DOHH2 (cell line): Measurements from ENCODE around the gene GRM2.
"Not testable (repeated sequence)": the region's sequence is repeated elsewhere in the genome, so short reads cannot be mapped to it uniquely, and the experiment has no call there.

Experiments
- H3F3A ChIP-seq: fragments of 200-600 bp; sonication (generic), shearing (Covaris generic); 2 replicates; pipeline ENCODE4 v1.6.0; 2016; ENCODE audit warnings: antibody characterized with exemption, mild to moderate bottlenecking; ENCODE audit not compliant: control insufficient read depth, insufficient read depth
- H3K27ac ChIP-seq: fragments of 200-600 bp; sonication (generic); 2 replicates; pipeline ENCODE4 v1.5.1; 2014; ENCODE audit warnings: low read depth, mild to moderate bottlenecking, low read length, moderate library complexity
- H3K27me3 ChIP-seq: fragments of 200-600 bp; sonication (generic); 2 replicates; pipeline ENCODE4 v1.6.1; 2014; ENCODE audit warnings: mild to moderate bottlenecking, low read length, mixed read lengths; ENCODE audit not compliant: control insufficient read depth
- H3K36me3 ChIP-seq: fragments of 200-600 bp; sonication (generic); 2 replicates; pipeline ENCODE4 v1.6.1; 2014; ENCODE audit warnings: mild to moderate bottlenecking, low read length, moderate library complexity, mixed read lengths; ENCODE audit not compliant: control insufficient read depth
- H3K4me1 ChIP-seq: fragments of 200-600 bp; sonication (generic); 2 replicates; pipeline ENCODE4 v1.6.1; 2014; ENCODE audit warnings: mild to moderate bottlenecking, low read length, mixed read lengths; ENCODE audit not compliant: control insufficient read depth
- H3K4me2 ChIP-seq: fragments of 200-600 bp; sonication (generic); 2 replicates; pipeline ENCODE4 v1.6.0; 2014; ENCODE audit warnings: mild to moderate bottlenecking, low read length, moderate library complexity
- H3K4me3 ChIP-seq: fragments of 200-600 bp; sonication (generic); 2 replicates; pipeline ENCODE4 v1.5.1; 2014; ENCODE audit warnings: mild to moderate bottlenecking, low read length, mixed read lengths
- H3K79me2 ChIP-seq: fragments of 200-600 bp; sonication (generic); 2 replicates; pipeline ENCODE4 v1.6.1; 2014; ENCODE audit warnings: mild to moderate bottlenecking, low read length, mixed read lengths; ENCODE audit not compliant: control insufficient read depth
- H3K9me2 ChIP-seq: fragments of 200-600 bp; sonication (generic); replicated peaks from 2 replicates; pipeline ENCODE4 v1.6.1; 2014; ENCODE audit warnings: mild to moderate bottlenecking, low read length, mixed read lengths; ENCODE audit not compliant: control insufficient read depth
- H3K9me3 ChIP-seq: fragments of 200-600 bp; sonication (generic); 2 replicates; pipeline ENCODE4 v1.6.1; 2014; ENCODE audit warnings: antibody characterized with exemption, low read length, mixed read lengths; ENCODE audit not compliant: control insufficient read depth, insufficient read depth
- H4K20me1 ChIP-seq: fragments of 200-600 bp; sonication (generic); 2 replicates; pipeline ENCODE4 v1.6.0; 2014; ENCODE audit warnings: low read depth, mild to moderate bottlenecking, antibody characterized with exemption, low read length, moderate library complexity; ENCODE audit not compliant: control insufficient read depth, insufficient read depth
- EZH2phosphoT487 ChIP-seq: fragments of 200-600 bp; sonication (generic); IDR thresholded peaks from 2 replicates; pipeline ENCODE4 v1.6.1; 2017; ENCODE audit warnings: borderline replicate concordance, mild to moderate bottlenecking, antibody characterized with exemption, low read length, moderate library complexity, mixed read lengths
- TF ChIP-seq, protein P1 (sequence below): fragments of 200-600 bp; sonication (generic); IDR thresholded peaks from one replicate; pipeline ENCODE4 v1.5.1; 2014; ENCODE audit warnings: antibody characterized with exemption, mild to moderate bottlenecking, low read depth, low read length; ENCODE audit not compliant: poor library complexity, severe bottlenecking

The GRM2 gene

DNA sequence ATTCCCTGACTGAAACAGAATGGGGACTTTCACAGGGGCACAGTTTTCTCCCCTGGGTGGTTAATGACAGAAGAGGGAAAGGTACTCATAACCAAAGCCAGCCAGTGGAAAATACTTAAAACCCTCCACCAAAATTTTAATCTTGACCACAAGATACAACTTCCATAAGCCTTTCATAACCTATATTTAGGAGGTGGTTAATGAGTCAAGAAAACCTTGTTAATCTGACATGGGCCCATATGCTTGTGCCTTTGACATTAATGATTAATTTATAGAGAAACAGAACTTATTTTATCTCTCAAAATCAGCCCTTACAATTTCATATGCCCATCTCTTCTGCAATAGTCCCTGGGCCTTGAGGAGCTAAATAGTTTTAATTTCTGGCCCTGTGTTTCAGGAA is 41.0 kb downstream of the GRM2 start:
- no peaks in the 10 kb centered on the region for H3F3A ChIP-seq
- no peak overlapping the region for H3K4me3 ChIP-seq
- H3K4me1 ChIP-seq: no peaks in the 10 kb centered on the region
- TF ChIP-seq, protein P1, sequence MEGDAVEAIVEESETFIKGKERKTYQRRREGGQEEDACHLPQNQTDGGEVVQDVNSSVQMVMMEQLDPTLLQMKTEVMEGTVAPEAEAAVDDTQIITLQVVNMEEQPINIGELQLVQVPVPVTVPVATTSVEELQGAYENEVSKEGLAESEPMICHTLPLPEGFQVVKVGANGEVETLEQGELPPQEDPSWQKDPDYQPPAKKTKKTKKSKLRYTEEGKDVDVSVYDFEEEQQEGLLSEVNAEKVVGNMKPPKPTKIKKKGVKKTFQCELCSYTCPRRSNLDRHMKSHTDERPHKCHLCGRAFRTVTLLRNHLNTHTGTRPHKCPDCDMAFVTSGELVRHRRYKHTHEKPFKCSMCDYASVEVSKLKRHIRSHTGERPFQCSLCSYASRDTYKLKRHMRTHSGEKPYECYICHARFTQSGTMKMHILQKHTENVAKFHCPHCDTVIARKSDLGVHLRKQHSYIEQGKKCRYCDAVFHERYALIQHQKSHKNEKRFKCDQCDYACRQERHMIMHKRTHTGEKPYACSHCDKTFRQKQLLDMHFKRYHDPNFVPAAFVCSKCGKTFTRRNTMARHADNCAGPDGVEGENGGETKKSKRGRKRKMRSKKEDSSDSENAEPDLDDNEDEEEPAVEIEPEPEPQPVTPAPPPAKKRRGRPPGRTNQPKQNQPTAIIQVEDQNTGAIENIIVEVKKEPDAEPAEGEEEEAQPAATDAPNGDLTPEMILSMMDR: no peak
- H3K36me3 ChIP-seq: no peaks in the 10 kb centered on the region
- H3K27me3 ChIP-seq: peaks cover 3% of the 10 kb centered on the region; the same call in 1 of the 2 replicates
- H3K27ac ChIP-seq: no peak overlapping the region
- H4K20me1 ChIP-seq: no peaks in the 10 kb centered on the region
- no peaks in the 10 kb centered on the region; the same call in 1 of the 2 replicates for H3K9me3 ChIP-seq
- no peaks in the 10 kb centered on the region for H3K9me2 ChIP-seq
- no peaks in the 10 kb centered on the region for H3K79me2 ChIP-seq
- no peak overlapping the region for H3K4me2 ChIP-seq

DNA sequence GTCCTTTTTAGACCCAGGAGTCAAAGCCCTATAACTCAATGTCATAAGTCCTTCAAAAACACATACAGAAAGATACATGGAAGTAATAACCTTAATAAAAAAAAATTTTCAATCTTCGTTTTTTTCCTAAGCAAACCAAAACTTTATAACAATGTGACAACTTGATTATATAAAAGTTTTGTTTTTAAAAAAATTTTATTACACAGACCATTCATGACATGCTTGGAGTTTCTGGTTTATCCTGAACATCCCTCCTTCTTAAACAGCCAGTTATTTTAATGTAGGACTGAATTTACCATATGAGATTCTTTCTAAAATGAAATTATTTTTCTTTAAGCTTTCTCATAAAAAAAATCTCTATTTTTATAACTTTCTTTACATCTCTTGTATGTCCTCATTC is 41.5 kb downstream of the GRM2 start:
- no peaks in the 10 kb centered on the region for H3K79me2 ChIP-seq
- no peaks in the 10 kb centered on the region; the same call in 1 of the 2 replicates for H3K9me3 ChIP-seq
- H3K4me2 ChIP-seq: no peak overlapping the region
- no peaks in the 10 kb centered on the region for H3F3A ChIP-seq
- no peaks in the 10 kb centered on the region for H3K9me2 ChIP-seq
- no peaks in the 10 kb centered on the region for H3K36me3 ChIP-seq
- H3K27me3 ChIP-seq: peaks cover 5% of the 10 kb centered on the region; the same call in 1 of the 2 replicates
- no peak overlapping the region for H3K4me3 ChIP-seq
- H3K27ac ChIP-seq: no peak overlapping the region
- H3K4me1 ChIP-seq: no peaks in the 10 kb centered on the region
- TF ChIP-seq EZH2phosphoT487: no peak
- TF ChIP-seq, protein P1: no peak
- no peaks in the 10 kb centered on the region for H4K20me1 ChIP-seq

DNA sequence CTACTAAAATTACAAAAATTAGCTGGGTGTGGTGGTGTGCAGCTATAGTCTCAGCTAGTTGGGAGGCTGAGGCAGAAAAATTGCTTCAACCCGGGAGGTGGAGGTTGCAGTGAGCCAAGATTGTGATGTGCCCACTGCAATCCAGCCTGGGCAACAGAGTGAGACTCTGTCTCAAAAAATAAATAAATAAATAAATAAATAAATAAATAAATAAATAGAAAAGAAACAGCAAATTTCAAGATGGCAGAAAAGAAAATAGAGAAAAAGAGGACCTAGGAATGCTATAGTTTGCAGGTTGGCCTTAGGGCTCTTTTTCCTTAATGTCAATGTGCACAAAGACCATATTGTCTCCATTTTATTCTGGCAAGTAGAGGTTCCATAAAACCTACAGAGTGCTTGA is 44.0 kb downstream of the GRM2 start:
- no peaks in the 10 kb centered on the region for H4K20me1 ChIP-seq
- no peak overlapping the region for H3K4me3 ChIP-seq
- no peak overlapping the region for H3K27ac ChIP-seq
- H3K27me3 ChIP-seq: peaks cover 5% of the 10 kb centered on the region; the same call in 1 of the 2 replicates
- no peaks in the 10 kb centered on the region for H3K79me2 ChIP-seq
- no peaks in the 10 kb centered on the region for H3K36me3 ChIP-seq
- H3K4me2 ChIP-seq: no peak overlapping the region
- TF ChIP-seq, protein P1: no peak
- TF ChIP-seq EZH2phosphoT487: no peak
- H3K9me2 ChIP-seq: no peaks in the 10 kb centered on the region
- H3F3A ChIP-seq: no peaks in the 10 kb centered on the region
- no peaks in the 10 kb centered on the region for H3K4me1 ChIP-seq
- no peaks in the 10 kb centered on the region; the same call in 1 of the 2 replicates for H3K9me3 ChIP-seq

DNA sequence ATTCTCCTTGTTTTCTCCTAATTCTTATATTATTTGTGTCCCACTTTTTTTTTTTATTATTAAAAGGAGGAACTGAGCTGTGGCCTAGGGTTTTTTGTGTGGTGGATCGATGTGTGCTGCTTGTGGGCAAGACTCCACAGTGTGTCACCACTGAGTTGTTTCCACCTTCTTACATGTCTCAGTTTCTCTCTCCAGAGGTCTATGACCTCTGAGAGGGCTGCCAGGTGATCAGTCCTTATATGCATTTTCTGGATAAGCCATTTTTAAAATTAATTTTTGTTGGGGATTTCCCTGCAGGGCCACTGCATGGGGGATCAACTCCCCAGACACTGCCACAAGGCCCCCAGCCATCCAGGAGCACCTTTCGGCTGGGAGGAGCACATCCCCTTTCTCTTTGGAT is 44.4 kb downstream of the GRM2 start:
- no peak for TF ChIP-seq EZH2phosphoT487
- TF ChIP-seq, protein P1: no peak
- Histone ChIP-seq H3K4me2 (no peak overlapping the region), H3K36me3 (no peaks in the 10 kb centered on the region), H4K20me1 (no peaks in the 10 kb centered on the region), H3K79me2 (no peaks in the 10 kb centered on the region), H3K9me3 (no peaks in the 10 kb centered on the region; the same call in 1 of the 2 replicates), H3K27ac (no peak overlapping the region), H3K4me3 (no peak overlapping the region), H3K27me3 (peaks cover 5% of the 10 kb centered on the region; the same call in 1 of the 2 replicates), H3K4me1 (no peaks in the 10 kb centered on the region), H3F3A (no peaks in the 10 kb centered on the region), H3K9me2 (no peaks in the 10 kb centered on the region)

DNA sequence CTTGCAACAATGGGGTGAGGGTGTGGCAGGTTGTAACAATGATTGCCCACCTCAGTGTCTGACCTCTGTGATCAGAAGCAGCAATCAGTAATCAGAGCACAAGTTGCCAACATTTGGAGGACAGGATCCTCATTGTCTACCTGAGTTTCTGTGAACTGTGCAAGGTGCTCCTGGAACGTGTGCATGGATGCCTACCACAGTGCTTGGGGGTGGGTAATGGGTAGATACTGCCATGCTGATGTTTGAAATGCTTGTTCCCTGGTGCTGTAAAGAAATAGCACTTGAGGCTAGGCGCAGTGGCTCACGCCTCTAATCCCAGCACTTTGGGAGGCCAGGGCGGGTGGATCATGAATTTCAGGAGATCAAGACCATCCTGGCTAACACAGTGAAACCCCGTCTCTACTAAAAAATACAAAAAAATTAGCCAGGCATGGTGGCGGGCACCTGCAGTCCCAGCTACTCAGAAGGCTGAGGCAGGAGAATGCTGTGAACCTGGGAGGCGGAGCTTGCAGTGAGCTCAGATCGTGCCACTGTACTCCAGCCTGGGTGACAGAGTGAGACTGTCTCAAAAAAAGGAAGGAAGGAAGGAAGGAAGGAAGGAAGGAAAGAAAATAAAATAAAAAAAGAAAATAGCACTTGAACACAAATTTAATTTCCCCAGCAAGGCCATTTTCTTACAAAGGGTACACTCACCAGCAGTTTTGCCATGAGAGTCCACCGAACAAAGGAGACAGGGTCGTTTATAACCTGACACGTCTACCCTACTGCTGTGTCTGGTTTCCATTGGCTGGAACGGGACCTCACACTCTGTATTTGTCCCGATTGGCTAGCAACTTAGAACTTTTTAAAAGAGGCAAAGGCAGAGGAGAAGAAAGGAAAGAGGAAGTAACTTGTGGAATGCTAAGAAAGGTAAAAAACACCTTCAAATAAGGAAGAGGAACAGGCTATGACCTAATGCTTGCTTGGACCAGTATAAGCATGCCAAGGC is 47.2 kb downstream of the GRM2 start:
- H3K9me3 ChIP-seq, H3K36me3 ChIP-seq, H3K4me3 ChIP-seq, H3K4me1 ChIP-seq, H3F3A ChIP-seq, H3K79me2 ChIP-seq, H4K20me1 ChIP-seq, H3K4me2 ChIP-seq, H3K9me2 ChIP-seq, H3K27ac ChIP-seq, H3K27me3 ChIP-seq: not testable (repeated sequence)
